H1 (cell line): ENCODE data around the gene ZNF785. TPM values are rescaled to one million over a fixed set of nuclear protein-coding genes. Genes with fewer than 3 reads are reported as not detected.

ENCODE experiments used
- CBX5 ChIP-seq: fragments of 300-800, 300-1000 bp; sonication (generic); IDR thresholded peaks from 2 replicates; pipeline ENCODE4 v1.7.1; 2016; ENCODE audit warnings: antibody characterized with exemption, low read length, low read depth
- CHD1 ChIP-seq: IDR thresholded peaks from 2 replicates; pipeline ENCODE4 v1.6.1; 2012; ENCODE audit warnings: low read depth, low read length, improper control_type of control experiment
- CREB1 ChIP-seq: IDR thresholded peaks from 2 replicates; pipeline ENCODE4 v1.6.1; 2012; ENCODE audit warnings: inconsistent platforms
- EGR1 ChIP-seq: IDR thresholded peaks from 2 replicates; pipeline ENCODE4 v1.6.1; 2011; ENCODE audit warnings: low read depth, low read length, borderline replicate concordance
- EZH2 ChIP-seq: fragments of 200-600 bp; sonication (generic); IDR thresholded peaks from 2 replicates; pipeline ENCODE4 v1.7.1; 2012; ENCODE audit warnings: low read depth, mild to moderate bottlenecking, moderate library complexity, low read length, inconsistent platforms; ENCODE audit not compliant: severe bottlenecking
- GABPA ChIP-seq: IDR thresholded peaks from 2 replicates; pipeline ENCODE4 v1.6.1; 2011; ENCODE audit warnings: mild to moderate bottlenecking, low read length, moderate library complexity, borderline replicate concordance; ENCODE audit not compliant: insufficient read depth
- GTF2F1 ChIP-seq: IDR thresholded peaks from 2 replicates; pipeline ENCODE4 v1.6.1; 2012; ENCODE audit warnings: low read depth, low read length, improper control_type of control experiment, borderline replicate concordance
- NRF1 ChIP-seq: IDR thresholded peaks from 2 replicates; pipeline ENCODE4 v1.6.1; 2011; ENCODE audit warnings: mild to moderate bottlenecking, low read depth, low read length, improper control_type of control experiment
- PHF8 ChIP-seq: fragments of 200-600 bp; sonication (generic); conservative IDR thresholded peaks from 2 replicates; pipeline ENCODE4 v1.7.1; 2012; ENCODE audit warnings: low read depth, mild to moderate bottlenecking, inconsistent platforms, low read length, moderate library complexity
- POLR2A ChIP-seq, 2 experiments: IDR thresholded peaks; 1 replicate in 1 of 2; 2 replicates in 1 of 2; pipeline ENCODE4 v1.6.1; 2011; ENCODE audit warnings: low read depth in 2 of 2, low read length in 2 of 2, mild to moderate bottlenecking in 2 of 2; ENCODE audit errors: control extremely low read depth in 1 of 2
- RAD21 ChIP-seq, 2 experiments: IDR thresholded peaks in 1 of 2; conservative IDR thresholded peaks in 1 of 2; 2 replicates each; pipeline ENCODE4 v1.6.1; 2011; ENCODE audit warnings: low read depth in 2 of 2, low read length in 2 of 2, improper control_type of control experiment in 1 of 2, inconsistent platforms in 1 of 2, mild to moderate bottlenecking in 1 of 2, moderate library complexity in 1 of 2
- RBBP5 ChIP-seq: IDR thresholded peaks from 2 replicates; pipeline ENCODE4 v1.7.1; 2012; ENCODE audit warnings: low read depth, mild to moderate bottlenecking, inconsistent platforms, low read length, moderate library complexity, borderline replicate concordance
- SAP30 ChIP-seq: fragments of 300-600 bp; sonication (generic); IDR thresholded peaks from 2 replicates; pipeline ENCODE4 v1.7.1; 2012; ENCODE audit warnings: low read length, moderate library complexity, mild to moderate bottlenecking, inconsistent platforms; ENCODE audit not compliant: insufficient read depth, insufficient replicate concordance
- SIN3A ChIP-seq, 2 experiments: IDR thresholded peaks in 1 of 2; conservative IDR thresholded peaks in 1 of 2; 2 replicates each; pipeline ENCODE4 v1.6.1; 2011 to 2012; ENCODE audit warnings: low read length in 2 of 2, improper control_type of control experiment in 1 of 2, low read depth in 1 of 2, mild to moderate bottlenecking in 1 of 2
- SIX5 ChIP-seq: IDR thresholded peaks from 2 replicates; pipeline ENCODE4 v1.6.1; 2011; ENCODE audit warnings: mild to moderate bottlenecking, low read depth, low read length
- SP2 ChIP-seq: IDR thresholded peaks from 2 replicates; pipeline ENCODE4 v1.6.1; 2012; ENCODE audit warnings: mild to moderate bottlenecking, low read length, inconsistent platforms
- TAF7 ChIP-seq: optimal IDR thresholded peaks from 2 replicates; pipeline ENCODE3; 2011; ENCODE audit warnings: low read depth, mild to moderate bottlenecking, inconsistent platforms, low read length, moderate library complexity, borderline replicate concordance
- TEAD4 ChIP-seq: IDR thresholded peaks from 2 replicates; pipeline ENCODE4 v1.6.1; 2012; ENCODE audit warnings: low read depth, low read length, inconsistent platforms, mixed read lengths
- ZNF274 ChIP-seq: IDR thresholded peaks from 2 replicates; pipeline ENCODE4 v1.7.0; 2012; ENCODE audit warnings: low read length, borderline replicate concordance; ENCODE audit errors: extremely low read depth
- polyA plus RNA-seq, 7 experiments: library from polyadenylated mRNA; depleted of rRNA in 3 of 7; stranded (reverse) in 5 of 7; unstranded in 2 of 7; fragments of >200 nt in 5 of 7; fragments of 200-250 nt in 2 of 7; gene quantifications; 1 replicate in 5 of 7; 2 replicates in 1 of 7; 4 replicates in 1 of 7; pipeline versions ENCODE4 v1.2.1 to v1.2.3, GENCODE V29; 2011 to 2013; ENCODE audit warnings: missing spikeins in 2 of 7, mixed read lengths in 2 of 7
- total RNA-seq: library from RNA; stranded (reverse); fragmentation: NEBNext Ultra II Directional; extraction: Animal tissue kit (Norgen Biotek cat#: 25700); gene quantifications from 2 replicates; pipeline ENCODE4 v1.2.1, GENCODE V29; 2021
- TF ChIP-seq, protein P1 (sequence below): IDR thresholded peaks from 2 replicates; pipeline ENCODE4 v1.6.1; 2012; ENCODE audit warnings: inconsistent platforms
- TF ChIP-seq, protein P2 (sequence below), 3 experiments: IDR thresholded peaks; 1 replicate in 2 of 3; 2 replicates in 1 of 3; pipeline versions ENCODE4 v1.5.1 to v1.6.1; 2011; ENCODE audit warnings: low read length in 3 of 3, mild to moderate bottlenecking in 3 of 3, inconsistent platforms in 2 of 3, low read depth in 1 of 3, moderate library complexity in 1 of 3; ENCODE audit not compliant: insufficient read depth in 1 of 3; ENCODE audit errors: control extremely low read depth in 1 of 3

The ZNF785 gene
- total and polyA plus RNA-seq, 2 of the 8 experiments (the other 6 are each of a cell fraction or from before 2014, with no cell fraction given), result 8.6 to 12.9 TPM

DNA sequence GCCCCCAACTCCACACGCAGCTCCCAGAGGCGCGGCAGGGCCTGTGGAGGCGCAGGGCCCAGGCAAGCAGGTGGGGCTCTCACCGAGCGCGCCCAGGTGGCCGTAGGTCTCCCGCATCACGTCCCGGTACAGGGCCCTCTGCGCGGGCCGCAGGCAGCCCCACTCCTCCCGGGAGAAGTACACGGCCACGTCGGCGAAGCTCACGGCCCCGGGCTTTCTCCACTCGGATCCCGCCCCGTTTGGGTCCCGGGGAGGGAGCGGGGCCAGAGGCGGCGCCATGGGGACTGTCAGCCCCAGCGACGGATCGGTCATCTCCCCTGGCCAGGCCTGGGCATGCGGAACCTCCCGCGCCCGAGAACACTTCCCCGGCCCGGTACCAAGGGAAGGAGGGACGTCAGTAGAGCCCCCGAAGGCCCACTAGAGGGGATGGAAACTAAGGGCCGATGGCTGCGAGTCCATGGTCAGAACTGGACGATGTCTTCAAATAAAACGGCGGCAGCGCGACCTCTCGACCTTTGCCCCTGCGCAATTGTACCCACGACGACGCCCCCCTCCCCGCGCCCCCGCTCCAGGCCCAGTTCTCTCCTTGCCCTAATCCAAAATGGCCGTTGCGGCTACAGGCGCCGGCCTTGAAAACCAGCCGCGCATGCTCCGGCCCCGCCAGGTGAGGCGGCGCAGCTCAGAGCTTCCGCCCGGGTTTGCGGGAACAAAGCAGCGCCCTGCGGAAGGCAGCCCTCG is 51.0 kb downstream of the ZNF785 start, which contains the start of gene ZNF747 (continued):
- TF ChIP-seq, protein P1, sequence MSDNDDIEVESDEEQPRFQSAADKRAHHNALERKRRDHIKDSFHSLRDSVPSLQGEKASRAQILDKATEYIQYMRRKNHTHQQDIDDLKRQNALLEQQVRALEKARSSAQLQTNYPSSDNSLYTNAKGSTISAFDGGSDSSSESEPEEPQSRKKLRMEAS, result peak; percentile 69
- no peak; the same call in 1 of the 2 replicates for TF ChIP-seq EGR1
- TF ChIP-seq SP2, result no peak
- no peak for TF ChIP-seq CHD1
- TF ChIP-seq TEAD4, result no peak
- TF ChIP-seq SAP30, result no peak
- TF ChIP-seq PHF8, result peak; percentile 42; the same call in 1 of the 2 replicates
- TF ChIP-seq TAF7, result no peak
- TF ChIP-seq NRF1, result peak; percentile 80
- TF ChIP-seq CREB1, result peak; percentile 85
- TF ChIP-seq POLR2A (IDR thresholded peaks at IDR 0.05; ENCODE audit: control extremely low read depth in 1 of 2, low read depth in 2 of 2, low read length in 2 of 2), result peak in 1 of 2 experiments; percentile 81; a peak in 2 of 3 replicates
- peak; percentile 45; the same call in 1 of the 2 replicates for TF ChIP-seq SIX5
- no peak for TF ChIP-seq GTF2F1
- TF ChIP-seq RBBP5, result peak; percentile 32; the same call in 1 of the 2 replicates
- TF ChIP-seq CBX5, result no peak
- no peak for TF ChIP-seq ZNF274
- TF ChIP-seq GABPA, result no peak
- no peak for TF ChIP-seq EZH2
- peak; percentile 73 to 89; a peak in 2 of 4 replicates for TF ChIP-seq SIN3A (conservative IDR thresholded peaks at IDR 0.05 in 1 of 2, IDR thresholded peaks at IDR 0.05 in 1 of 2; ENCODE audit: low read depth in 1 of 2, low read length in 2 of 2)
- TF ChIP-seq RAD21 (IDR thresholded peaks at IDR 0.05 in 1 of 2, conservative IDR thresholded peaks at IDR 0.05 in 1 of 2; ENCODE audit: low read depth in 2 of 2, low read length in 2 of 2), result 0 out of 4 replicates have a peak, but pooled peaks of 1 of the 2 experiments have one; percentile 9
- TF ChIP-seq, protein P2, sequence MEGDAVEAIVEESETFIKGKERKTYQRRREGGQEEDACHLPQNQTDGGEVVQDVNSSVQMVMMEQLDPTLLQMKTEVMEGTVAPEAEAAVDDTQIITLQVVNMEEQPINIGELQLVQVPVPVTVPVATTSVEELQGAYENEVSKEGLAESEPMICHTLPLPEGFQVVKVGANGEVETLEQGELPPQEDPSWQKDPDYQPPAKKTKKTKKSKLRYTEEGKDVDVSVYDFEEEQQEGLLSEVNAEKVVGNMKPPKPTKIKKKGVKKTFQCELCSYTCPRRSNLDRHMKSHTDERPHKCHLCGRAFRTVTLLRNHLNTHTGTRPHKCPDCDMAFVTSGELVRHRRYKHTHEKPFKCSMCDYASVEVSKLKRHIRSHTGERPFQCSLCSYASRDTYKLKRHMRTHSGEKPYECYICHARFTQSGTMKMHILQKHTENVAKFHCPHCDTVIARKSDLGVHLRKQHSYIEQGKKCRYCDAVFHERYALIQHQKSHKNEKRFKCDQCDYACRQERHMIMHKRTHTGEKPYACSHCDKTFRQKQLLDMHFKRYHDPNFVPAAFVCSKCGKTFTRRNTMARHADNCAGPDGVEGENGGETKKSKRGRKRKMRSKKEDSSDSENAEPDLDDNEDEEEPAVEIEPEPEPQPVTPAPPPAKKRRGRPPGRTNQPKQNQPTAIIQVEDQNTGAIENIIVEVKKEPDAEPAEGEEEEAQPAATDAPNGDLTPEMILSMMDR (IDR thresholded peaks at IDR 0.05; ENCODE audit: control extremely low read depth in 1 of 3, insufficient read depth in 1 of 3, low read depth in 1 of 3, low read length in 3 of 3), result no peak
